Ishikawa (cell line): ENCODE results near the gene NRXN3.

Experiments
- CEBPB ChIP-seq: IDR thresholded peaks from 2 replicates; pipeline ENCODE4 v1.6.1; 2012
- CREB1 ChIP-seq: IDR thresholded peaks from 2 replicates; pipeline ENCODE4 v1.6.1; 2012; ENCODE audit warnings: low read depth
- EGR1 ChIP-seq: IDR thresholded peaks from 2 replicates; pipeline ENCODE4 v1.6.1; 2012
- EP300 ChIP-seq: IDR thresholded peaks from 2 replicates; pipeline ENCODE4 v1.6.1; 2012; ENCODE audit warnings: borderline replicate concordance
- FOXM1 ChIP-seq: IDR thresholded peaks from 2 replicates; pipeline ENCODE4 v1.6.1; 2012; ENCODE audit warnings: low read depth, borderline replicate concordance
- MAX ChIP-seq: IDR thresholded peaks from 2 replicates; pipeline ENCODE4 v1.6.1; 2012
- NFIC ChIP-seq: IDR thresholded peaks from 2 replicates; pipeline ENCODE4 v1.6.1; 2012
- RAD21 ChIP-seq: IDR thresholded peaks from 2 replicates; pipeline ENCODE4 v1.6.1; 2012; ENCODE audit warnings: low read depth
- REST ChIP-seq: IDR thresholded peaks from 2 replicates; pipeline ENCODE4 v1.6.1; 2012; ENCODE audit warnings: low read depth, mild to moderate bottlenecking
- TAF1 ChIP-seq: IDR thresholded peaks from 2 replicates; pipeline ENCODE4 v1.6.1; 2012; ENCODE audit warnings: low read depth, mild to moderate bottlenecking
- TCF12 ChIP-seq: IDR thresholded peaks from 2 replicates; pipeline ENCODE4 v1.6.1; 2012; ENCODE audit warnings: low read depth
- TEAD4 ChIP-seq: IDR thresholded peaks from 2 replicates; pipeline ENCODE4 v1.6.1; 2012
- USF1 ChIP-seq: IDR thresholded peaks from 2 replicates; pipeline ENCODE4 v1.6.1; 2012
- YY1 ChIP-seq: IDR thresholded peaks from 2 replicates; pipeline ENCODE4 v1.6.1; 2012; ENCODE audit warnings: low read depth
- ZBTB7A ChIP-seq: IDR thresholded peaks from 2 replicates; pipeline ENCODE4 v1.6.1; 2012; ENCODE audit warnings: low read depth

NRXN3 gene

GRCh38 chr14:79242666-79243065 lies 1072.5 kb downstream of the NRXN3 start:
- TF ChIP-seq EGR1 (no peak), USF1 (no peak), REST (no peak), TEAD4 (no peak), EP300 (no peak), NFIC (no peak), ZBTB7A (no peak), YY1 (no peak), TCF12 (no peak), MAX (no peak), TAF1 (no peak), RAD21 (no peak), CEBPB (no peak), FOXM1 (no peak), CREB1 (no peak)

- no peak for TF ChIP-seq TAF1
- TF ChIP-seq USF1 = no peak
- no peak for TF ChIP-seq RAD21
- no peak for TF ChIP-seq EP300
- no peak for TF ChIP-seq ZBTB7A
- no peak for TF ChIP-seq NFIC
- no peak for TF ChIP-seq CREB1
- TF ChIP-seq TCF12 = no peak
Measured at GRCh38 chr14:79246173-79246572, 1076.0 kb downstream of the NRXN3 start.

GRCh38 chr14:79248126-79248525 lies 1078.0 kb downstream of the NRXN3 start:
- TF ChIP-seq CEBPB = no peak
- TF ChIP-seq FOXM1 = no peak
- no peak for TF ChIP-seq ZBTB7A
- TF ChIP-seq USF1 = no peak
- TF ChIP-seq TAF1 = no peak
- no peak for TF ChIP-seq NFIC
- TF ChIP-seq TEAD4 = no peak
- TF ChIP-seq RAD21 = no peak
- TF ChIP-seq REST = no peak
- TF ChIP-seq TCF12 = no peak

GRCh38 chr14:79248771-79249170 lies 1078.6 kb downstream of the NRXN3 start:
- TF ChIP-seq RAD21 (no peak), CEBPB (no peak), CREB1 (no peak)

GRCh38 chr14:79251278-79251677 lies 1081.1 kb downstream of the NRXN3 start:
- TF ChIP-seq CREB1 = no peak

GRCh38 chr14:79253576-79253975 lies 1083.4 kb downstream of the NRXN3 start:
- TF ChIP-seq TEAD4 (no peak), USF1 (no peak), MAX (no peak), REST (no peak), TAF1 (no peak), NFIC (no peak), EP300 (no peak), FOXM1 (no peak), YY1 (no peak), EGR1 (no peak), CREB1 (no peak), TCF12 (no peak), CEBPB (no peak), ZBTB7A (no peak), RAD21 (no peak)
